HUES6 (cell line): ENCODE results near the gene CTDSP2.
"Not testable (repeated sequence)": the region's sequence is repeated elsewhere in the genome, so short reads cannot be mapped to it uniquely, and the experiment has no call there.

Source experiments
- H3K27ac ChIP-seq: 2 replicates; pipeline ENCODE4 v1.7.0; 2013; ENCODE audit warnings: low read depth, mild to moderate bottlenecking, low read length, inconsistent platforms
- H3K27me3 ChIP-seq: 2 replicates; pipeline ENCODE4 v1.6.1; 2013; ENCODE audit warnings: low read length; ENCODE audit not compliant: control insufficient read depth, insufficient read depth
- H3K36me3 ChIP-seq: 2 replicates; pipeline ENCODE4 v1.6.1; 2013; ENCODE audit warnings: low read length; ENCODE audit not compliant: control insufficient read depth, insufficient read depth
- H3K4me1 ChIP-seq: 2 replicates; pipeline ENCODE4 v1.6.1; 2013; ENCODE audit warnings: low read length; ENCODE audit not compliant: control insufficient read depth, insufficient read depth
- H3K4me3 ChIP-seq: 2 replicates; pipeline ENCODE4 v1.5.1; 2013; ENCODE audit warnings: low read depth, low read length
- H3K9ac ChIP-seq: one replicate; pipeline ENCODE4 v1.6.1; 2013; ENCODE audit warnings: mild to moderate bottlenecking, low read length
- H3K9me3 ChIP-seq: 2 replicates; pipeline ENCODE4 v1.6.1; 2013; ENCODE audit warnings: low read depth, low read length; ENCODE audit not compliant: control insufficient read depth, insufficient read depth

CTDSP2 gene

GRCh38 chr12:57830393-57830792, 16.1 kb downstream of the CTDSP2 start:
- H3K27me3 ChIP-seq = no peaks in the 10 kb centered on the region
- H3K4me3 ChIP-seq = no peak overlapping the region
- H3K36me3 ChIP-seq = peaks cover 44% of the 10 kb centered on the region
- no peak overlapping the region for H3K9ac ChIP-seq
- H3K4me1 ChIP-seq = peaks cover 29% of the 10 kb centered on the region
- H3K27ac ChIP-seq = no peak overlapping the region
- no peaks in the 10 kb centered on the region for H3K9me3 ChIP-seq

GRCh38 chr12:57829025-57829777, 17.3 kb downstream of the CTDSP2 start:
- H3K27me3 ChIP-seq = no peaks in the 10 kb centered on the region
- H3K9ac ChIP-seq = no peak overlapping the region
- H3K36me3 ChIP-seq = peaks cover 56% of the 10 kb centered on the region
- H3K4me3 ChIP-seq = no peak overlapping the region
- H3K4me1 ChIP-seq = peaks cover 21% of the 10 kb centered on the region
- no peaks in the 10 kb centered on the region for H3K9me3 ChIP-seq
- no peak overlapping the region for H3K27ac ChIP-seq

DNA sequence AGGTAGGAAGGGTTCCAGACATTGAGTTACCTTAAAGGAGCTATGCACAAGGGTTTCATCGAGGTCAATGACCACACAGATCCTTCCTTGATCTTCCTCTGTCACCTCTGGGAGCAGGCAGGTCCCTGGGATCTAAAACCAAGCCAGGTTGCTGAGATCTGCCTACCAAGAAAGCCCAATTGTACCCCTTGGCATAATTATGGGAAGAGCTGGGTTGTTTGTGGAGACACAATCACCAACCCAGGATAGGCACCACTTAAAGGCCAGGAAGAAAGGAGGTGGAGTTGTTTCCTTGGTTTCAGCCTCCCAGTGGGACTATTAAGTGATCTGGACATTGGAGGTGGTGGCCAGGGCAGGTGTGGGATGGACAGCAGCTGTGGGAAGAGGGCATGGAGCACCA, 19.6 kb downstream of the CTDSP2 start:
- Histone ChIP-seq H3K27ac (no peak overlapping the region), H3K36me3 (peaks cover 78% of the 10 kb centered on the region), H3K27me3 (no peaks in the 10 kb centered on the region), H3K4me3 (no peak overlapping the region), H3K9ac (no peak overlapping the region), H3K9me3 (no peaks in the 10 kb centered on the region), H3K4me1 (peaks cover 5% of the 10 kb centered on the region)

DNA sequence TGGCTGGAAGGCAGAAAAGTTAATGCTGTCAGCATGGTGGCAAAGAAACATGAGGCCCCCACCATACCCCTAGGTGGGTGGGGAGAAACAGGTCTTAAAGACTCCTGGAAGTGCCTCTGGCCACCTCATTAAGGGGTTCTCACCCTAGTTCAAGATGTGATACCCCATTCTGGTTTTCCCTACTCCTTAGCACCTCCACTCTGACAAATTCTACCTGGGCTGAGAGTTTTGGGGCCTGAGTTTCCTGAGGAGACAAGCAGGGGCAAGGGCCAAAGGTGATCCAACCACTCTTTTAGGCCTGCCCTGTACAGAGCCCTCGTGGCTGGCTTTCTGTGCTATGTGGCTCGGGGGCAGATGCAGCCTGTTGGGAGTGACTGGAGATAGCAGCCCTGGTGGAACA, 20.1 kb downstream of the CTDSP2 start:
- Histone ChIP-seq H3K4me1 (no peaks in the 10 kb centered on the region), H3K27me3 (no peaks in the 10 kb centered on the region), H3K4me3 (no peak overlapping the region), H3K9me3 (no peaks in the 10 kb centered on the region), H3K36me3 (peaks cover 83% of the 10 kb centered on the region), H3K27ac (no peak overlapping the region), H3K9ac (no peak overlapping the region)

GRCh38 chr12:57825451-57825850, 21.1 kb downstream of the CTDSP2 start:
- Histone ChIP-seq H3K27ac (no peak overlapping the region), H3K36me3 (peaks cover 88% of the 10 kb centered on the region), H3K4me1 (no peaks in the 10 kb centered on the region), H3K4me3 (no peak overlapping the region), H3K9me3 (no peaks in the 10 kb centered on the region), H3K27me3 (no peaks in the 10 kb centered on the region), H3K9ac (no peak overlapping the region)

- Histone ChIP-seq H3K9me3 (no peaks in the 10 kb centered on the region), H3K4me1 (no peaks in the 10 kb centered on the region), H3K27me3 (no peaks in the 10 kb centered on the region), H3K4me3 (no peak overlapping the region), H3K27ac (no peak overlapping the region), H3K9ac (no peak overlapping the region), H3K36me3 (peaks cover 85% of the 10 kb centered on the region)
Measured at GRCh38 chr12:57823908-57824640, 22.5 kb downstream of the CTDSP2 start.

GRCh38 chr12:57823131-57823907, 23.2 kb downstream of the CTDSP2 start:
- no peak overlapping the region for H3K9ac ChIP-seq
- H3K4me1 ChIP-seq = no peaks in the 10 kb centered on the region; the same call in 1 of the 2 replicates
- no peak overlapping the region for H3K4me3 ChIP-seq
- H3K36me3 ChIP-seq = peaks cover 77% of the 10 kb centered on the region
- H3K9me3 ChIP-seq = no peaks in the 10 kb centered on the region
- no peak overlapping the region for H3K27ac ChIP-seq
- H3K27me3 ChIP-seq = no peaks in the 10 kb centered on the region

GRCh38 chr12:57822392-57823130, 24.0 kb downstream of the CTDSP2 start:
- no peak overlapping the region for H3K4me3 ChIP-seq
- no peaks in the 10 kb centered on the region for H3K27me3 ChIP-seq
- H3K4me1 ChIP-seq = no peaks in the 10 kb centered on the region; the same call in 1 of the 2 replicates
- H3K9ac ChIP-seq = no peak overlapping the region
- H3K36me3 ChIP-seq = peaks cover 70% of the 10 kb centered on the region
- H3K9me3 ChIP-seq = no peaks in the 10 kb centered on the region
- no peak overlapping the region for H3K27ac ChIP-seq

GRCh38 chr12:57821474-57822214, 24.9 kb downstream of the CTDSP2 start:
- no peaks in the 10 kb centered on the region for H3K9me3 ChIP-seq
- no peak overlapping the region for H3K27ac ChIP-seq
- H3K36me3 ChIP-seq = peaks cover 61% of the 10 kb centered on the region
- no peak overlapping the region for H3K4me3 ChIP-seq
- no peaks in the 10 kb centered on the region for H3K27me3 ChIP-seq
- no peak overlapping the region for H3K9ac ChIP-seq
- H3K4me1 ChIP-seq = no peaks in the 10 kb centered on the region; the same call in 1 of the 2 replicates

DNA sequence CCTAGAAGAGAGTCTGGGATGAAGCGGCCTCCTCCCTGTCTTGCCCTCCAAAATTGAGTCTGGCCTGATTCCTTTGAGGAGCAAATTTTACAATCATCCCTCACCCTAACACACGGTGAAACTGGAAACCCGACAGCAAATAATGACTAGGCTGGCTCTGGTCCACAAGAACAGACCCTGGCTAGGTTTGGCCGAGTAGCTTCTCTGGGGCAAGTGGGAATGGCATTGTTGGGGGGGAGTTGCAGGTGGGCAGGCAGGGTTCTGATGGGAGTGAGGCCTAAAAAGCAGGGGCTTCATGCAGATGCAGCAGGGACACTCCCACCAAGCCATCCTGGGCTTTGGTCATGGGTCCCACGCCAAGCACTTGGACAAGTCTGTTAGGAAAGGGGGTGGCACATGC, 25.5 kb downstream of the CTDSP2 start:
- not testable (repeated sequence) for H3K9ac ChIP-seq, H3K4me3 ChIP-seq, H3K27ac ChIP-seq, H3K4me1 ChIP-seq, H3K9me3 ChIP-seq, H3K27me3 ChIP-seq
- H3K36me3 ChIP-seq = peaks cover 55% of the 10 kb centered on the region
